Smooth muscle cell of the pulmonary artery (primary cell): ENCODE results near the gene OSBPL1A. TPM values are rescaled to one million over a fixed set of nuclear protein-coding genes. Genes with fewer than 3 reads are reported as not detected.

Experiments used
- total RNA-seq: library from RNA; depleted of rRNA; stranded (reverse); fragments of >200 nt; gene quantifications from 2 replicates; pipeline ENCODE4 v1.2.3, GENCODE V29; 2014

OSBPL1A gene
- 29.3 and 38.6 TPM in 2 replicates for total RNA-seq

GRCh38 chr18:24397694-24398368, at the start of gene OSBPL1A:
Gene OSBPL1A, minus strand, starts transcription at chr18:24397824. Its CDS starts 20,291 bp downstream, at chr18:24377533.

GRCh38 chr18:24426398-24427294, 29.0 kb upstream of the OSBPL1A start, which contains the start of gene IMPACT:
Gene IMPACT, plus strand, starts transcription at chr18:24426670. Its CDS starts 87 bp downstream, at chr18:24426757.

GRCh38 chr18:24138789-24139616, 258.6 kb downstream of the OSBPL1A start, which contains the start of gene CABYR:
Gene CABYR, plus strand, starts transcription at chr18:24139062. Its CDS starts 4,053 bp downstream, at chr18:24143115.

Other genes with a start within 250 kb of the OSBPL1A start
- gene IMPACT, start 28.8 kb upstream of the OSBPL1A start, total RNA-seq = 26.0 and 30.6 TPM in 2 replicates
- gene HRH4, start 62.8 kb upstream of the OSBPL1A start, total RNA-seq = 0.07 and 0.17 TPM in 2 replicates